Activated T-helper 1 cell treated with anti-CD3 and anti-CD28 coated beads, Interleukin-12 subunit alpha, Interleukin-12 subunit beta, Interleukin-2, Interleukin-4 antibody, amounts not matched to agents 30 ng/mL and 10 ng/mL and 1 ng/mL, durations not matched to agents 14 hours and 24 hours and 36 hours (primary cell): ENCODE measurements around the gene AVL9. TPM values are rescaled to one million over a fixed set of nuclear protein-coding genes. Genes with fewer than 3 reads are reported as not detected.
"Not testable (repeated sequence)": the region's sequence is repeated elsewhere in the genome, so short reads cannot be mapped to it uniquely, and the experiment has no call there.

ENCODE experiments used
- DNase-seq: peaks from one replicate; pipeline ENCODE4 v3.0.0; 2021; ENCODE audit warnings: low spot score
- H3K27ac Mint-ChIP-seq: one replicate; pipeline ENCODE4 v1.8.0; 2021; ENCODE audit warnings: mild to moderate bottlenecking, mixed read lengths
- H3K27me3 Mint-ChIP-seq: one replicate; pipeline ENCODE4 v1.8.0; 2022; ENCODE audit warnings: mild to moderate bottlenecking, moderate library complexity, mixed read lengths; ENCODE audit not compliant: insufficient read depth
- H3K36me3 Mint-ChIP-seq: one replicate; pipeline ENCODE4 v1.8.0; 2021; ENCODE audit warnings: low read depth, mixed read lengths
- H3K4me1 Mint-ChIP-seq: one replicate; pipeline ENCODE4 v1.8.0; 2021; ENCODE audit warnings: low read depth, mixed read lengths
- H3K4me3 Mint-ChIP-seq: one replicate; pipeline ENCODE4 v1.8.0; 2021; ENCODE audit warnings: mild to moderate bottlenecking, moderate library complexity, mixed read lengths
- H3K9me3 Mint-ChIP-seq: one replicate; pipeline ENCODE4 v1.8.0; 2021; ENCODE audit warnings: mixed read lengths
- intact Hi-C: fragments of 100-400 bp; cut with micrococcal nuclease; formaldehyde crosslinking; loops from one replicate; pipeline ENCODE4 v1.15.1; 2024
- total RNA-seq: library from RNA; stranded (reverse); gene quantifications from 2 replicates; pipeline ENCODE4 v1.2.3, GENCODE V29; 2022

AVL9 gene
- total RNA-seq, 1 donor from 2014 or later, result 50.6 TPM

DNA sequence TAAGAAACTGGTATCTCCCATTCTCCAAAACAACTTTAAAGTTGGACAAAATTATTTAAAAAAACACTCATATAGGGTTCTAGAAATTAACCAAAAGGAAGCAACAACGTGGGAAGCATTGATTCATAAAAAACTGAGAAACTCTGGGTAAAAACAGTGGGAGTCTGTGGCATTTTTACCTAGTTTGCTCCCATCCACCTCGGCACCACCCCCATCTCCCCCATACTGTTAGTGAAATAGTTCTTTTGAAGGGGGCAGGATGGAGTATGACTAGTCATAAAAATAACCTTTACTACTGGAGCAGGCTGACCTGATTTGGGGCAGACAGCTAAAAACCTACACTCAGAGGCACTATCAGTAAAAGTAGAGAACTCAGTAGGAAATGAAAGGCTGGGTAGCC lies 123.2 kb downstream of the AVL9 start:
- no peaks in the 10 kb centered on the region for H3K36me3 Mint-ChIP-seq
- H3K27me3 Mint-ChIP-seq, result peaks cover 11% of the 10 kb centered on the region
- H3K4me3 Mint-ChIP-seq, result no peak overlapping the region
- DNase-seq, result no peak
- no peaks in the 10 kb centered on the region for H3K4me1 Mint-ChIP-seq
- no peak overlapping the region for H3K27ac Mint-ChIP-seq
- no peaks in the 10 kb centered on the region for H3K9me3 Mint-ChIP-seq
- intact Hi-C loops, result no loop called here

GRCh38 chr7:32618987-32619386 lies 123.7 kb downstream of the AVL9 start:
- Mint-ChIP-seq H3K27ac (no peak overlapping the region), H3K4me3 (no peak overlapping the region), H3K36me3 (no peaks in the 10 kb centered on the region), H3K27me3 (peaks cover 11% of the 10 kb centered on the region), H3K4me1 (no peaks in the 10 kb centered on the region), H3K9me3 (no peaks in the 10 kb centered on the region)
- no peak for DNase-seq
- intact Hi-C loops, result no loop called here

- H3K36me3 Mint-ChIP-seq, H3K4me1 Mint-ChIP-seq, intact Hi-C loops, H3K9me3 Mint-ChIP-seq, H3K27ac Mint-ChIP-seq, H3K4me3 Mint-ChIP-seq, DNase-seq: not testable (repeated sequence)
- peaks cover 11% of the 10 kb centered on the region for H3K27me3 Mint-ChIP-seq
Measured at GRCh38 chr7:32619416-32619815, 124.1 kb downstream of the AVL9 start.

GRCh38 chr7:32631021-32631420 lies 135.7 kb downstream of the AVL9 start:
- Mint-ChIP-seq H3K36me3 (no peaks in the 10 kb centered on the region), H3K4me3 (no peak overlapping the region), H3K4me1 (no peaks in the 10 kb centered on the region), H3K27ac (no peak overlapping the region), H3K9me3 (no peaks in the 10 kb centered on the region), H3K27me3 (peaks cover 6% of the 10 kb centered on the region)
- intact Hi-C loops, result no loop called here
- no peak for DNase-seq

- DNase-seq, H3K27ac Mint-ChIP-seq, H3K4me1 Mint-ChIP-seq, H3K4me3 Mint-ChIP-seq, intact Hi-C loops, H3K9me3 Mint-ChIP-seq, H3K27me3 Mint-ChIP-seq, H3K36me3 Mint-ChIP-seq: not testable (repeated sequence)
Measured at GRCh38 chr7:32631590-32632497, 136.6 kb downstream of the AVL9 start.

DNA sequence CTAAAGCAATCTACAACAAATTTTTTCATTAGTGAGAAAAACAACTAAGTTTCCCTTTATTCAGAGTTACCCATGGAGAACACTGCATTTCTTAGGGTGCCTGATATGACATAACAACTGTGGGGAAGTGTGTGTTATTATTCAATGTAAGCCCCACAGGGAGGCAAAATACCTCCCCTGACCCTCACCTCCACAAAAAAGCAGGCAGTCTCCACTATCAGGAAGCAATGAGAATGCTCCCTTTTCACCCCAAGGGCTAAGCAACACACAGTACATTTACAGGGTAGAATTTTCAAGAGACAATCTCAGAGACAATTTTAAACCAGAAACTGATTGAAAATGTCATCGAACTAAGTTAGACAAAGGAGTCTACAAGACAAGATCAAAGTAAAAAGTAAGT lies 138.2 kb downstream of the AVL9 start:
- H3K36me3 Mint-ChIP-seq, H3K27me3 Mint-ChIP-seq, H3K27ac Mint-ChIP-seq, H3K4me1 Mint-ChIP-seq, H3K4me3 Mint-ChIP-seq, intact Hi-C loops, DNase-seq, H3K9me3 Mint-ChIP-seq: not testable (repeated sequence)

GRCh38 chr7:32634798-32635393 lies 139.6 kb downstream of the AVL9 start:
- not testable (repeated sequence) for H3K27me3 Mint-ChIP-seq

DNA sequence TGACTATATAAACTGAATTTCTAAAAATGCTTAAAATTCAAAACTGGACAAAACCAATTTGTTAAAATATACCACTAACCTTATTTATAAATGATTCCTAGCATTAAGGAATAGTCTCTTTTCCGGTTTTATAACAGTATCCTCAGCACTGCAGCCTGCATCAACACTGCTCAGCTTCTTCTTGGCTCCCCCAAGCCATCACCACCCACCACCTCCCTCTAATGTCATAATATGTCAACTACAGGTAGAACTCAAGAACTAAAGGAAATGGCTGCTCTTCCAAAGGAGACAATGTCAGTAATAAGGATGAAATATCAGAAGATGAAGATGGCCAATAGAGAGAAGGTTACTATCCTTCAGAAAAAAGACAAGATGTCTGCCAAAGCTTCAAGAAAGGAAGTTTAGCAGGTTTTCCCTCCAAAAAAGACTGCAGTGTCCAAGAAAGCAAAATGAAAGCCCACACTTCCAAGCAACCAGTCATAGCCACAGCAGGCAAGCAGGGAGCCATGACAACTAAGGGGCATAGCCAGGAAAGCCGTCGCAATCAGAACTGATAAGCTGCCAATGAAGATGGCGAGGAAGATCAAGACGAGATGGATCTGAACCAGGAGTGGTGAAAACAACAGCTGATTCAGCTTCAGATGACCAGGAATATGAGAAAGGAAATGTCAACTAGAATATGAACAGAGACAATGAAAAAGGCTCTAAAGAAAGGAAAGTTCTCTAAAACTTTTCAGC lies 141.6 kb downstream of the AVL9 start:
- H3K36me3 Mint-ChIP-seq, H3K4me3 Mint-ChIP-seq, H3K9me3 Mint-ChIP-seq, H3K27me3 Mint-ChIP-seq, H3K4me1 Mint-ChIP-seq, DNase-seq, H3K27ac Mint-ChIP-seq, intact Hi-C loops: not testable (repeated sequence)

More at GRCh38 chr7:32634798-32635393, 139.6 kb downstream of the AVL9 start:
- H3K9me3 Mint-ChIP-seq, H3K36me3 Mint-ChIP-seq, DNase-seq, H3K4me1 Mint-ChIP-seq, intact Hi-C loops, H3K4me3 Mint-ChIP-seq, H3K27ac Mint-ChIP-seq: not testable (repeated sequence)

DNA sequence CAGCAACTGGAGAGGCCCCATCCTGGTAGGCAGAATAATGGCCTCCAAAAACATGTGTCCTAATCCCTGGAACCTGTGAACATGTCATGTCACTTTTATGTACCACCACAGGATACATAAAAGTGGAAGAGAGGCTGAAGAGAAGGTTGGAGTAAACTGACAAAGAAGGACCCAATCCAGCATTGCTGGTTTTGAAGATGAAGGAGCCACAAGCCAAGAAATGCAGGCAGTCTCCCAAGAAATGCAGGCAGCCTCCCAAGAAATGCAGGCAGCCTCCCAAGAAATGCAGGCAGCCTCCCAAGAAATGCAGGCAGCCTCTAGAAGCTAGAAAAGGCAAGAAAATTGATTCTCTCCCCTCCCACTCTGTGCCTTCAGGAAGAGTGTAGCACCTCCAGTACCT lies 142.3 kb downstream of the AVL9 start:
- not testable (repeated sequence) for H3K4me3 Mint-ChIP-seq

More for the DNA sequence above, 142.3 kb downstream of the AVL9 start:
- DNase-seq, H3K4me1 Mint-ChIP-seq, H3K9me3 Mint-ChIP-seq, H3K36me3 Mint-ChIP-seq, H3K27ac Mint-ChIP-seq, H3K27me3 Mint-ChIP-seq, intact Hi-C loops: not testable (repeated sequence)

Other genes with a start within 250 kb of the AVL9 start
- 79.6 and 84.3 TPM in 2 replicates for gene LSM5, start 5.1 kb upstream of the AVL9 start, total RNA-seq